RWPE1 (cell line): ENCODE measurements around the gene PPIA.

ENCODE experiments used
- CTCF ChIA-PET: fragments of 350-600 bp; sonication (Branson Sonifier 250); formaldehyde crosslinking; extraction: SDS; loops from one replicate; lab custom pipeline; 2021; lab: Yijun Ruan, JAX
- POLR2A ChIA-PET: fragments of 400-600 bp; formaldehyde crosslinking; extraction: SDS; loops from one replicate; lab custom pipeline; 2020; ENCODE audit warnings: antibody characterized with exemption; ENCODE audit not compliant: low non-redundant PET; lab: Yijun Ruan, JAX
- DNase-seq: peaks from one replicate; pipeline ENCODE4 v3.0.0; 2012; ENCODE audit warnings: low spot score
- H3K27ac ChIP-seq: fragments of 450-650 bp; 2 replicates; pipeline ENCODE4 v1.5.1; 2017
- TF ChIP-seq, protein P1 (sequence below): fragments of 450-650 bp; conservative IDR thresholded peaks from 2 replicates; pipeline ENCODE4 v1.5.1; 2017; ENCODE audit warnings: low read depth, mild to moderate bottlenecking

Gene PPIA

DNA sequence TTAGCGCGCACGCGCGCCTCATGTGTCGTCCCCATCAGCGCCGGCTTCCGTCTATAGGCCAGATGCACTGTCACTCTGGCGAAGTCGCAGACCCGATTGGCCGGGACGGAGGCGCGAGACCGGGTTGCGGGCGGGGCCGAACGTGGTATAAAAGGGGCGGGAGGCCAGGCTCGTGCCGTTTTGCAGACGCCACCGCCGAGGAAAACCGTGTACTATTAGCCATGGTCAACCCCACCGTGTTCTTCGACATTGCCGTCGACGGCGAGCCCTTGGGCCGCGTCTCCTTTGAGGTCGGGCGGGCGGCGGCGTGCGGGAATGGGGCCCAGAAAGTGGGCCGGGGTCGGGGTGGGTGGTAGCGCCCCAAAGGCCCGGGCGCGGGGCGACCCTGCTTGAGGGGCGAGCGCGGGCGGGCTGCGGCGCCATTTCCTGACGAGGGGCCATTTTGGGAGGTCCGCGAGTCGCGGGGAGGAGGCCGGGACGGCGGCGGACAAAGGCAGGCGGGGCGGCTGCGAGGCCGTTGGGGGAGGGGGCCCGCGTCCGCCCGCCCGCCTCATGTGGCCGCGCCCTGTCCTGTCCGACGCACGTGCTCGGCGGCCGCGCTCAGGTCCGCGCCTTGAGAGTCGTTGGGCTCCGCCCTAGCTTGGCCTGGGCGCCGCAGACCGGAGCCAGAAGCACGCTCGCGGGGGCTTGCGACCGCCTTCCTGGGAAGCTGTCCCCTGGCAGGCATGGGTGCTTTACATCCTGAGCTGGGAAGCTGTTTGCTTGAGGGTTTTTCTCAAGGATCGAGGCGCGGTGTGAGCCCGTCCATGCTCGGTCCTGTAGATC, at the start of gene PPIA:
Gene PPIA, plus strand, starts transcription at position 178 of the 825 bp plus-strand sequence. Its CDS starts 44 bp downstream, at position 222.
- TF ChIP-seq, protein P1, sequence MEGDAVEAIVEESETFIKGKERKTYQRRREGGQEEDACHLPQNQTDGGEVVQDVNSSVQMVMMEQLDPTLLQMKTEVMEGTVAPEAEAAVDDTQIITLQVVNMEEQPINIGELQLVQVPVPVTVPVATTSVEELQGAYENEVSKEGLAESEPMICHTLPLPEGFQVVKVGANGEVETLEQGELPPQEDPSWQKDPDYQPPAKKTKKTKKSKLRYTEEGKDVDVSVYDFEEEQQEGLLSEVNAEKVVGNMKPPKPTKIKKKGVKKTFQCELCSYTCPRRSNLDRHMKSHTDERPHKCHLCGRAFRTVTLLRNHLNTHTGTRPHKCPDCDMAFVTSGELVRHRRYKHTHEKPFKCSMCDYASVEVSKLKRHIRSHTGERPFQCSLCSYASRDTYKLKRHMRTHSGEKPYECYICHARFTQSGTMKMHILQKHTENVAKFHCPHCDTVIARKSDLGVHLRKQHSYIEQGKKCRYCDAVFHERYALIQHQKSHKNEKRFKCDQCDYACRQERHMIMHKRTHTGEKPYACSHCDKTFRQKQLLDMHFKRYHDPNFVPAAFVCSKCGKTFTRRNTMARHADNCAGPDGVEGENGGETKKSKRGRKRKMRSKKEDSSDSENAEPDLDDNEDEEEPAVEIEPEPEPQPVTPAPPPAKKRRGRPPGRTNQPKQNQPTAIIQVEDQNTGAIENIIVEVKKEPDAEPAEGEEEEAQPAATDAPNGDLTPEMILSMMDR = no peak
- peak within 1 kb of the TSS; percentile 99 for H3K27ac ChIP-seq
- ChIA-PET CTCF (no interaction called here), POLR2A (no interaction called here)
- peak; percentile 100 for DNase-seq

DNA sequence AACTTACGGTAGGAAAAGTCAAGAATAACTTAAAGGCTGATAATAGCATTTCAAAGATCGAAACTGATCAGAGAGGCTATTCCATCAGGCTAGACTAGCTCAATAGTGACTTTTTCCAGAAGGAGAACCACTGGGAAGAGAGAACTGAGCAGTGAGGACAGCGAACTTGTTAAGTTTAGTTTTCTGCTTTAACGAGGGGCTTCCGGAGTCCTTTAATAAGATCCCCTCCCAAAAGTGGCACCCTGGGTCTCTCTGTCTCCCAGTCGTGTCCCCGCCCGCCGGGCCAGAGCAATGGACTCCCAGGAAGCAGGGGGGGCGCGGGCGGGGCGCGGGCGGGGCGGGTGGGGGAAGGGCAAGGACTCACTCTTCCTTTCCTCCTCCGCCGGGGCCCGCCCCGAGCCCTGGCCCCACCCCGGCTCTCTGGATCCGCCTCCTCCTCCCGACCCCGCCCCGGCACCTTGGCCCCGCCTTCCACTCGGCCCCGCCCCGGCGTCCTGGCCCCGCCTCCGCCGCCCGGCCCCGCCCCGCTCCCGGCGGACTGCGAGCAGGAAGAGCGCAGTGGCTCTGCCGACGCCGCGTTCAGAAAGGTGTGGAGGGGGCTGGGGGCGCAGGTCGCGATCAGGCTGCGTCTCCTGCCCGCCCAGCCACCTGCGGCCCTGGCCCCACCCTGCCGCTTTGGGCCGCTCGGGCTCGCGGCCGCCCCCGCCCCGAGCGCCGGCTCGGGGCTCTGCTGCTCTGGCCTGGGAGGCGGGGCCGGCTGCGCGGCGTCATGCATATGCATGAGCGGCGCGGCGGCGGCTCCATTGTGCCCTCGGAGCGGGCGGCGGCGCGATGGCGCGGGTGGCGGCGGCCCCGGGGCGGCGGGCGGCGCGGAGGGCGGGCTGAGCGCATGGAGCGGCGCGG, 48.2 kb upstream of the PPIA start, which contains the start of gene ZMIZ2:
Gene ZMIZ2, plus strand, starts transcription at position 803 of the 903 bp plus-strand sequence. CDS start 7,403 bp downstream, outside the sequence.
- TF ChIP-seq, protein P1 = no peak
- ChIA-PET CTCF (no interaction called here), POLR2A (no interaction called here)
- H3K27ac ChIP-seq = peak within 1 kb of the TSS; percentile 91
- DNase-seq = peak; percentile 98

DNA sequence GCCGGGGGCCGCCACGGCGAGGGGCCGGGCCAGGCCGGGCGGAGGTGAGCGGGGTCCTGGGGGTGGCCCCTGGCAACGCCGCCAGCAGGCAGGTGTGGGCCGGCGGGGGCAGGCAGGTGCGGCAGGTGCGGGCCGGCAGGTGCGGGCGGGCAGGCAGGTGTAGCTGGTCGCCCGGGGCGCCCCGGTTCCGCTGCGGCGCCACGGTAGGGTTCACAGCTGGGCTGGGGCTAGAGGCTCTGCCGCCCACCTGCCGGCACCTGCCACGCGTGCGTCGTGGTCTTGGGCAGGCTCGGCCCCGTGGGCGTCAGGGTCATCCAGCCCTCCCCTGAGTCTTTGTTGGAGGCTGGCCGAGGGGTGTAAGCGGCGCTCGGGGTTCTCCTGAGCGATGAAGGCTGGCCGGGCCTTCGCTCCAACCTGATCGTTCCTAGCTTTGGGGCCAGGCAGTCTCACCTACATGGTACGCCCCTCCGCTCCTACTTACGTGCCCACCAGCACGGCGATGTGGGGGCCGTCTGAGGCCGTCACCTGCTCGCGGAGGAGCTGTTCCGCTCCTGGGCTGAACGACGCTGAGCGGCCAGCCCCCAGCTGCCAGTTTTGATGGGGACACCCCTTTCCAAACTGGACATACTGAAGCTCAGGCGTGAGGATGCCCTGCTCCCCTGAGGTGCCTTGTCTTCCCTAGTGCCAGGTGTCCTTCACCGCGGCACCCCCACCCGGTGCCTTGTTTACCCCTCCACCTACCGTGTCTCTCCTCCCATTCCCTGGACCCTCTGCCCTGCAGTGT, 47.3 kb upstream of the PPIA start:
- ChIA-PET POLR2A (no interaction called here), CTCF (interaction anchor here (0.6 kb wide), 1 partner anchor 97 kb away, joined by 4 read pairs; no protein-coding TSS in a partner anchor)
- peak overlapping the region; percentile 91 for H3K27ac ChIP-seq
- TF ChIP-seq, protein P1 = no peak
- DNase-seq = no peak

DNA sequence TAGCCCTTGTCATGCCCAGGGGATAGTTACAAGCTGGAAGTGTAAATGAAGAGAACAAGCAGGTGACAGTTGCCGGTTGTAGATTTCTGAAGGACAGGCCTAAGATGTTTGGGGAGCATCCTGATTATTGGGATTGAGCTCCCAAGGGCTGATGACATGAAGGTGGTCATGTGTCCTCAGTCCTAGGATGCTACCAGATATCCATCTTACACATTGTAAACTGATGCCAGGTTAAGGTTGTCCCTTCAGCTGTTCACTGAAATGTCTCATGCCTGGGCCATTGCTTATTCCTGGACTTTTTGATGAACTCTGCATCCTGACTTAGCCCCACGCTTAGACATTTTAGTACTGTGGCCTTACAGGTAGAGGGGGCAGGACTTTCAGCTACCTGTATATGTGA, 46.5 kb upstream of the PPIA start:
- ChIA-PET POLR2A (no interaction called here), CTCF (interaction anchor here (0.7 kb wide), 1 partner anchor 386 kb away, joined by 3 read pairs; no protein-coding TSS in a partner anchor)
- H3K27ac ChIP-seq = no peak overlapping the region
- DNase-seq = no peak
- TF ChIP-seq, protein P1 = no peak

DNA sequence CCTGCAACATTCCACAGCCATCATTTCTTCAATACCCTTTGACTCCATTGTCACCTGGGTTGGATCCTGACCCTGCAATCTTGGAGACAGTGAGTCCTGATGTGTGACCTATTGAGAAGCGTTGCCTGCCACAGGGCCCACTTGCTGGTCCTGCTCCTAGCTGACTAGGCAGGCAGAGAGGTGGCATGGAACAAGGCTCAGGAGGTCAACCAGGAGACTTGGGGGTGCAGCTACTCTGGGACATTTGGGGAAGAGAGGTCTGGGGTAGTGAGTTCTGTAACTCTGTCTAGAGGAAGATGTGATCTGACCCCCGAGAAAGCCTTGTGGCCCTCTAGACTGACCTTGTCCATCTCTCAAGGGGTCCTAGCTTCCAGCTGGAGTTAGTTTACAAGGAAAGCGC, 46.1 kb upstream of the PPIA start:
- CTCF ChIA-PET = interaction anchor here (0.7 kb wide), 1 partner anchor 386 kb away, joined by 3 read pairs; no protein-coding TSS in a partner anchor
- POLR2A ChIA-PET = no interaction called here
- peak overlapping the region; percentile 43 for H3K27ac ChIP-seq
- DNase-seq = no peak
- TF ChIP-seq, protein P1 = no peak
